ENCODE results near the gene COL20A1. TPM values are rescaled to one million over a fixed set of nuclear protein-coding genes. Genes with fewer than 3 reads are reported as not detected.
"Not testable (repeated sequence)": the region's sequence is repeated elsewhere in the genome, so short reads cannot be mapped to it uniquely, and the experiment has no call there.

The COL20A1 gene
- total RNA-seq, 1 experiment from 2014 or later, result 0.06 TPM

DNA sequence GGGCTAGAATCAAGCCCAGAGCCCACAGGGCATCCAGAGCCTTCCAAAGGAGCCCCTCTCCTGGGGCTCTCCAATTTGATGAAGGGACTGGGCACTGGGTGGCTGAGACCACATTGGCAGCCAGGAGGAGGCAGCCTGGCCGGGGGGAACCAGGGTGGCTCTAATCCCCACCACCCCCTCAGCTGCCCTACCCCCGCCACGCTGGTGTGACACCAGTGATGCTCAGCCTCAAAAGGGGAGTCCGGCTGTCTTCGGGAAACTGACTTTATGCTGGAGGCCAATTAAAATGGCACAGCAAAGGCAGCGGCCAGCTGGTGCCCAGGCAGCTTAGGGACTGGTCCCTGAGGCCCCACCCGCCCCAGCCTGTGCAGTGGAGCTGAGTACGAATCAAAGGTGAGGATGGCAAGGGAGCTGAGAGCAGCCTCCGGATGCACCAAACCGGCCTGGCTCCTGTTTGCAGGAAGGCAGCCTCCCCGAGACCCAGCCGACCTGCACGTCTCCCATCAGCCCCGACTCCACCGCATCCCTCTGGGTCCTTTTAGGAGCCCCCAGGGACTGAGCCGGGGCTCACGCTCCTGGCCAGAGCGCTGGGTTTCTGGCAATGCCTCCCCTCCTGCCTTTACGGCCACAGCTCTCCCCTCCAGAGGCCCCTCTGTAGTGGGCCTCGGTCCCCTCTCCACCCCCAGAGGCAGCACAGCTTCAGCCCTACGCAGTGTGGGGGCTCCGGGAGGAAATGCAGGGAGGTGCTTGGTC, 39.7 kb downstream of the COL20A1 start:
- no peak for DNase-seq (ENCODE audit: low read depth)

DNA sequence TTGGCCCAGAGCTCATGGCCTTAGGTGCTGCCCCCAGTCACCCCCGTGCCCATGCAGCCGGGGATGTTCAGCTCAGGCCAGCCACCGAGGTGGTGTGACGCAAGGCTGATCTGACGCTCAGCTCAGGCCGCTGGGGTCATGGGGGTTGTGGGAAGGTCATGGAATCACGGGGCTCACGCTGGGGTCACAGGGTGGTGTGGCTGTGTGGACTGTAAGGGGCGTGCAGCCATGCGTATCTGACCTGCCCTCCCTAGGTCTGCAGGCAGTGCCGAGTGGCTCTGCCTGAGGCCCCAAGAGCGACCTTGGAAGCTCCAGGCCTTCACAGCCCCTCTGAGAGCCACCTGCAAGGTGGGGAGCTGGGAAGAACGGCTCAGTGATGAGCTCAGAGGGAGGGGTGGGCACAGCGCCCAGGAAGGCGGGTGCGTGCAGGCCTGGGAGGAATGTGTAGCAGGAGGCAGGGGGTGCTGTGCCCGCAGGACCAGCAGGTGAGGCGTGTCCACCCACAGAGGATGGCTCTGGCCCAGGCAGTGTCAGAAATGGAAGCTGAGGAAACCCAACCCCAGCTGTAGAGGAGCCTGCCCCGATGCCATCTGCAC, 40.4 kb downstream of the COL20A1 start:
- DNase-seq (ENCODE audit: low read depth), result no peak

DNA sequence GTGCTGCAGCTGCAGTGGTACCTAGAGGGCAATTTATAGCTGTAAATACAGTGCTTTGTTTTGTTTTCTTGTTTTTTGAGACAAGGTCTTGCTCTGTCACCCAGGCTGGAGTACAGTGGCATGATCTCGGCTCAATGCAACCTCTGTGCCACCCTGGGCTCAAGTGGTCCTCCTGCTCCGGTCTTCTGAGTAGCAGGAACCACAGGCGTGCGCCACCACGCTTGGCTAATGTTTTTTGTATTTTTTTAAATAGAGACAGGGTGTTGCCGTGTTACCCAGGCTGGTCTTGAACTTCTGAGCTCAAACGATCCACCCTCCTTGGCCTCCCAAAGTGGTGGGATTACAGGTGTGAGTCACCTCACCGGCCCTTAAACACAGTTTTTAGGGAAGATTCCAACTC, 41.4 kb downstream of the COL20A1 start:
- no peak for DNase-seq (ENCODE audit: low read depth)

DNA sequence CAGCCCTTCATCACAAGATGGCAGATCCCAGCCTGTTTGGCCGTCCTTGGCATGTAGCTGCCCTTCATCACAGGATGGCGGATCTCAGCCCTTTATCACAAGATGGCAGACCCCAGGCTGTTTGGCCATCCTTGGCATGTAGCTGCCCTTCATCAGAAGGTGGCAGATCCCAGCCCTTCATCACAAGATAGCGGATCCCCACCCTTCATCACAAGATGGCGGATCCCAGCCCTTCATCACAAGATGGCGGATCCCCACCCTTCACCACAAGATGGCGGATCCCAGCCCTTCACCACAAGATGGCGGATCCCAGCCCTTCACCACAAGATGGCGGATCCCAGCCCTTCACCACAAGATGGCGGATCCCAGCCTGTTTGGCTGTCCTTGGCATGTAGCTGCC, 42.1 kb downstream of the COL20A1 start:
- DNase-seq (ENCODE audit: low read depth), result not testable (repeated sequence)

DNA sequence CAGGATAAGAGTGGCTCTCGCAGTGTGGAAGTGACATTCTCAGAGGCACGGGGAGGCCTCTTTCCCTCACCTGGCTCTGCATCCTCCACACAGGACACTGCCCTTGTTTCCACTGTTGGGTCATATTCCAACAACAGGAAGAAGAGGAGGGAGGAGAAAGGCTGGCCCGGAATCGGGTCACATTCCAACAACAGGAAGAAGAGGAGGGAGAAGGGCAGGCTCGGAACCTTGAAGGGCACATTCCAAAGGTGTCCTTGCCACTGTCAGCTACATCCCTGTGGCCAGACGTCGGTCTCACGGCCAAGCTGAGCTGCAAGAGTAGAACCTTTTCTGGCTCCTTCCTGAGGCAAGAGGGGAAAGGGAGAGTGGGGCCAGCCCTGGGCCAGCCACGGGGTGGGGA, 42.7 kb downstream of the COL20A1 start:
- no peak for DNase-seq (ENCODE audit: low read depth)

DNA sequence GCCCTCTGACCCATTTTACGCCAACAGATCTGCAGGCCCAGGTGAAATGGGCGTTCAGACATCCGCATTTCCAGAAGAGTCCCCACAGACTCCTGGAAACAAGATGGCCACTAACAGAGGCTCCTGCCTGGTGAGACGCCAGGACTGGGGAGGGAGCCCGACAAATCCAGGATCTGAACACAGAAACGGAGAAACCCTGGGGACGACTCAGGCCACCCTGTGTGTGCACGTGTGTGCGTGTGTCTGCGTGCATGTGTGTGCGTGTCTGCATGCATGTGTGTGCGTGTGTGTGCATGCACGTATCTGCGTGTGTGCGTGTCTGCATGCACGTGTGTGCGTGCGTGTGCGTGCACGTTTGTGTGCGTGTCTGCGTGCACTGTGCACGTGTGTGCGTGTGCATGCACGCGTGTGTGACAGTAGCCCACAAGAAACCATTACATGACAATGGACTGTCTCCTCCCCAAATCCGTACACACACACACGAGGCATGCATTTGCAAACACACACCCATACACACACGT, 43.3 kb downstream of the COL20A1 start:
- DNase-seq (ENCODE audit: low read depth), result no peak

DNA sequence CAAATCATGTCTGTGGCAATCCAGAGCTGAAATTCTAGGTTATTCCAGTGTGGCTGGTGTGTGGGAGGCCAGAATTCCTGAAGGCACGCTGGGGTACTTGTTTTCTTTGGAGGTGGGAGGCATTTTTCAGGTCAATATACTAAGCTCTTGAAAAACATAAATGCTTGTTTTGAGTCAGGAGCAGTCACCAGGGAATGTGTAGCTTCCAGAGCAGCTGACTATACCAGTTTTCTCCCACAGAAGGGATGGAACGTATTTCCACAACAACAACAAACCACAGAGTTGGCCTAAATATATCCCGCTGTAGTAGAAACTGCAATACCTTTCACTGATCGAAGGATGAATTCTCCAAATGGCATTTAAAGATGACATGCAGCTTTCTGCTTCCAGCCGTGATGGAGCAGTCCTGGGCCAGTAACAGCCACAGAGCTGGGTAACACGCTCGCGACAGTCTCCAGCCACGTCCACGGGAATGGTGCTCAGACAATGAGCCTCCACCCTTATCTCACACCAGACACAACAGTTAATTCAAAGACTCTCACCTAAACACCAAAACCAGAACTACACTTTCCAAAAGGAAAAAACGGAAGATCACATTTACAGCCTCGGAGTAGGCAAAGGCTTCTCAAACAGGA, 44.9 kb downstream of the COL20A1 start:
- DNase-seq (ENCODE audit: low read depth), result peak; percentile 15

DNA sequence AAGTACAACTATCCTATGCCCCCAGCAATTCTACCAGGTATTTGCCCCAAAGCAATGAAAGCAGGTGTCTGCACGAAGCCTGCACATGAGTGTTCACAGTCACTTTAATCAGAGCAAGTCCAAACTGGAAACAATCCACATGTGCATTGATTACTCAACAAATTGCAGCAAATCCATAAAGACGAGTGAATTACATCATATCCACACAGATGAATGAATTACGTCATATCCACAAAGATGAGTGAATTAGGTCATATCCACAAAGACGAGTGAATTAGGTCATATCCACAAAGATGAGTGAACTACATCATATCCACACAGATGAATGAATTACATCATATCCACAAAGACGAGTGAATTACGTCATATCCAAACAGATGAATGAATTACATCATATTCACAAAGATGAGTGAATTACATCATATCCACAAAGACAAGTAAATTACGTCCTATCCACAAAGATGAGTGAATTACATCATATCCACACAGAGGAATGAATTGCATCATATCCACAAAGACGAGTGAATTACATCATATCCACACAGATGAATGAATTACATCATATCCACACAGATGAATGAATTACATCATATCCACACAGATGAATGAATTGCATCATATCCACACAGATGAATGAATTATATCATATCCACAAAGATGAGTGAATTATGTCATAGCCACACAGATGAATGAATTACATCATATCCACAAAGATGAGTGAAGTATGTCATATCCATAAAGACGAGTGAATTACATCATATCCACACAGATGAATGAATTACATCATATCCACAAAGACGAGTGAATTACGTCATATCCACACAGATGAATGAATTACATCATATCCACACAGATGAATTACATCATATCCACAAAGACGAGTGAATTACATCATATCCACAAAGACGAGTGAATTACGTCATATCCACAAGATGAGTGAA, 46.4 kb downstream of the COL20A1 start:
- peak; percentile 3 for DNase-seq (ENCODE audit: low read depth)

DNA sequence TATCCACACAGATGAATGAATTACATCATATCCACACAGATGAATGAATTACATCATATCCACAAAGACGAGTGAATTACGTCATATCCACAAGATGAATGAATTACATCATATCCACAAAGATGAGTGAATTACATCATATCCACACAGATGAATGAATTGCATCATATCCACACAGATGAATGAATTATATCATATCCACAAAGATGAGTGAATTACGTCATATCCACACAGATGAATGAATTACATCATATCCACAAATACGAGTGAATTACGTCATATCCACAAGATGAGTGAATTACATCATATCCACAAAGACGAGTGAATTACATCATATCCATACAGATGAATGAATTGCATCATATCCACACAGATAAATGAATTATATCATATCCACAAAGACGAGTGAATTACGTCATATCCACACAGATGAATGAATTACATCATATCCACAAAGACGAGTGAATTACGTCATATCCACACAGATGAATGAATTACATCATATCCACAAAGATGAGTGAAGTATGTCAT, 47.2 kb downstream of the COL20A1 start:
- DNase-seq (ENCODE audit: low read depth), result not testable (repeated sequence)

DNA sequence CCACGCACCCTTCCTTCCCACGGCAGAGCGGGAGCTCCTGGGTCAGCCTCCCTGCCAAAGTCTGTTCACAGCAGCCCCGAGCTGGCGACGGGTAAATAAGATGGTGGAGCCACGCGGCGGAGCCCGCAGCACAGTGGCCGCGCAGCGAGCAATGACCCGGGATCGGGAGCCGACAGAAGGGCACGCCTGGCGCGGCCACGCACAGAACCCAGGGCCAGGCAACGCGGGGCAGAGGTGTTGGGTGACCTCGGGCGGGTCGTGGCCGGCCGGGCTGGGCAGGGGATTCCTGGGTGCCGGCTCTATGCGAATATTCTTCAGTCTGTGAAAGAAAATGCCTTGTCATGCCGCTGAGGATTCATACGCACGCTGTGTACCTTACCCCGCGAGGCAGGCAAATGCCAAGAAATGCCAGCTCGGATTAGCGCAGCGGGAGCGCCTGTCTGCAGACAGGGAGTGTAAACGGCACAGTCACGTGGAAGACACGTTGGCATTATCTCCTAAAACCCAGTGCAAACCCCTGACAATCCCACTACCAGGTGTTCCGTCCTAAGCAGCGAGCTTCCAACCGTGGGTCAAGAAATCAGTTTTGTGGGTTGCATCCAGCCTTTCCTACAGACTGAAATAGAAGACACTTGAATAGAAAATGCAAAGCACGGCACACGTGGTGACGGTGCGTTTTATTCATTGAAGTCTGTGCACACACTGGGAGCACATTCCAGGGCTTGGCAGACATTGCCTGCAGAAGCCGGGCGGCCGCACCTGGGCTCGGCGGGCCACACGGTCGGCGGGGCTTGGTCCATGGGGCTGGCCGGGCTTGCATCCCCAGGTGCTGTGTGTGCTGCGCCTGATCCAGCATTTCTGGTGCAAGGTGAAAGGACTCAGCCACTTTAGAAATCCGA, 49.8 kb downstream of the COL20A1 start:
- DNase-seq (ENCODE audit: low read depth), result no peak

DNA sequence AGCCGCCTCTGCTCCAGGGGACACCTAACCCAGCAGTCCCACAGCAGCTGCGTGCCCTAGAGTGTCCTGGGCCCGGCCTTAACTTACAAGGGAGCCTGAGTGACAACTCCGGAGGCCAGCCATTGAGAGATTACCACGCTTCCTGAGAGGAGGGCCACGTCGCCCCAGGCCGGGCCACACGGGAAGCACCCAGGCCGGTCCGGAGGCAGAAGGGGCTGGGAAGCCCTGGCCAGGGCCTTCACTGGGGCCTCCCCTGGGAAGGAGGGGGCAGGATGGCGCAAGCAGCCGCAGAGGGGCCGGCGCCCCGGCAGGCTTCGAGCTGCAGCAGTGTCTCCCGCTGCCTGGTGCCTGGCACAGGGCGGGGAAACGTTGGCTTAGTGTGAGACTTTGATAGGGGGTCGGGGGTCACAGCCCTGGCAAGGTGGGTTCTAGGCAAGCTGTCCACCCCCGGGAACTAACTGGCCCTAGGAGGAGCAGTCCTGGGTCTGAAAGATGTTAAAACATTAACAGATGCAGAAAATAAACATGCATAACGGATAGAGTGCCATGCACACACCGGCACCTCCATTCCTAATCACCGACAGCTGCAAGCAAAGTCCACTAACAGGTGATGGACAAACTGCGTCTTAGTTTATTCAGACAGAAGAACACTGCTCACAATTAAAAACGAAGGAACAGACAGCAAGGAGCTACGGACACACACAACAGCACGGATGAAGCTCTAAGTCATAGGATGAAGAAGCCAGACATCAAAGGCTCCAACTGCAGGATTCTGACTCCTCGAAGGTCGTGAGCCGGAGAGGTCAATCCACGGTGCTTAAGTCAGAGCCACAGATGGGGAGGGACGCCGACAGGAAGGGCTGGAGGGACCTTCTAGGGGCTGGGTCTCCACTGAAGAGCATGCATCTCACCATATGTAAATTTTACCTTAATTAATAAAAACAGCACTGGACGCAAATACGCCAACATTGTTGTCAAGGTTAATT, 50.8 kb downstream of the COL20A1 start:
- DNase-seq (ENCODE audit: low read depth), result no peak

DNA sequence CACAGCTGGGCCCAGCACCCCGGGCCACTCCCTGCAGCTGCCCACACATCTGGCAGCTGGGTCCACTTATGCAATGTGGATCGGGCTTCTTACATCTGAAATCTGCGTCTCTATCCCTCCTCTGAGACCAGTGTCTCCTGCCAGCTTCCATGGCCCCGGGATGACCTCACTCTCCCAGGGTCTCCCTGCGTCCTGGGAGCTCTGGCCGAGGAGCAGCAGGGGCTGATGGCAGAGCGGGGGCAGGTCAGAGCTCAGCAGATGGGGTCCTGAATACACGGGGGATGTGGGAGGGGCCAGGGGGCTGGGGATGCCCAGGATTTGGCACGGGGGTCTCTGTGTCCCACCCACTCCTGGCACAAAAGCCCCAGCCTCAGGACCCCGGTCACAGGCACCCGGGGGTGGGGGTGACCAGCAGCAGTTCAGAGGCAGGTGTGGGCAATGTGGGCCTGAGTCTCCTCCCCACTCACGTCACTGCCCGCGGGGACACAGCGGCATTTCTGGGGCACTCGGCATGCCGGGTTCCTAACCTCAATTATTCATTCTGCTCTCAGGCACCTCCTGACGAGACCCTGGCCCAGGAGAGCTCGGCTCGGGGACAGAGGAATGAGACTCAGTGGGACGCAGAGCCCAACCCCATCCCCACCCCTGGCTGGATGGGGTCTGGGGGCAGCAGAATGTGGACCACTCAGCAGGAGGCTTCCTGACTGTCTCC, 51.8 kb downstream of the COL20A1 start:
- DNase-seq (ENCODE audit: low read depth), result peak; percentile 7

DNA sequence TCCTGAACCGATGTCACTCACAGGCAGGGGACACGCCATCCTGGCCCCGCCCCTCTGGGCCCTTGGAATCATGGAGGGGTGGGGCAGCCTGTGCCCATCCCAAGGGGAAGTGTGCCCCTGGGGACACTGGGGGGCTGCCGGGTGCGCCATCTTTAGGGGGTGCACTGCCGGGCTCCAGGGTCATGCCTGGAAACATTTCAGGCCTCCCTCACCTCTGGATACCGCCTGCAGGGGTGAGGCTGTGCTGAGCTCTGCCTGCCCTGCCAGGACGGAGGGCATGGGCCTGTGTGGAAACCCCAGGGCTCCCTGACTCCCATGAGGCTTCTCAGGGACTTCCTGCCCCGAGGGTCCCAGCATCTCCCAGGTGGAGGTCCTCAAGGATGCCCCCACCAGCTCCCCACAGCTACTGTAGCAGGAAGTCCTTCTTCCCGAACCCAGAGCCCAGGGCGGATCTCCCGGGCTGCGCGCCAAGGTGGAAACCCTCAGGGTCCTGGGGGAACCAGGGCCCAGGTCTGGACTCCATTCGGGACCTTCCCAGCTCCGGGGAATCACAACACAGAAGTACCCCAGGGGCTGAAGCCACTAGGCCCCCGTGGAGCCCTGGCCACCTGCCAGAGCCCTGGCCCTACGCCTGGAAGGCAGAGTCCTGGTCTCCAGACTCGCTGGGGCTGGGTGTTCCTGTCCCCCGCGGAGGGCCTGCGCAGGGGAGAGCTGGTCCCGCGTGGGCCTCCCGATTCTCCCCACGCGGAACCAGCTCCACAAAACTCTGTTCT, 52.5 kb downstream of the COL20A1 start:
- DNase-seq (ENCODE audit: low read depth), result no peak

DNA sequence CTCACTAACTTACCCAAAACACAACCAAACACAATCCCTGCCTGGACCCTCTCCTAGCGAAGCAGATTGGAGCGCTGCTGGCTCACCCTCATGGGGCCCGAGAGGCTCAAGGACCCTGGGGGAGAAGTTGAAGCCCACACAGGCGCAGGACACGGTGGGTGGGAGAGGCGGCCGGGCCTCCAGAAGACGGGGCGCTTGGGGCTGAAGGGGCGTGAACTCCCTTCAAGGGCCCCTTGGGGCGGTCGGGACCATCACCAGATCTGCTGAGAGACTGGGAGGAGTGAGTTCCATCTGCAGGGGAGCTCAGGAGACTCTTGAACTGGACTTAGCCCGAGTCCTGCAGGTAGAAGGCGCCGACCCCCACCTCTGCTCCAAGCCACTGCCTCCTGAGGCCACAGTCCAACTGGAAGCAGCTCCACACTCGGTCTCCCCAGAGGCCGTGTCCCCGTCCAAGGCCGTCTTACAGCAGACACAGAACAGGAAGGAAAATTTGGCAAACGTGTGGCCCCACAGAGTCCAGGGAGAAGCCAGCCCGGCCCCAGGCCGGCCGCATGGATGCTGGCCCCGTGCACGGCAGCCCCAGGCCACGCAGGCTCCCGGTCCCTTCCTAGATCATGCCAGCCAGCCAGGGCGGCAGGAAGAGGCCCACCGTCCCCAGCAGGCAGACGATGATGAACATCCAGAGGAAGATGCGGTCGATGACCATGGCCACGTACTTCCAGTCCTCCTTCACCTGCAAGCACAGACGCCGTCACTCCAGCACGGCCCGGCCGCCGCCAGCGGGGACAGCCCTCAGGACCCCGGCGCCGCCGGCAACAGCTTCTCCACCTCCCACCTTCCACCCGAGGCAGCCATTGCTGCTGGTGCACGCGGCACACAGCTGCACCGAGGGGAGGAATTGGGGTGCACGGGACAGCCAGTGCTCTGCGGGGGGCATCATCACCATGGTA, 53.4 kb downstream of the COL20A1 start:
- no peak for DNase-seq (ENCODE audit: low read depth)

DNA sequence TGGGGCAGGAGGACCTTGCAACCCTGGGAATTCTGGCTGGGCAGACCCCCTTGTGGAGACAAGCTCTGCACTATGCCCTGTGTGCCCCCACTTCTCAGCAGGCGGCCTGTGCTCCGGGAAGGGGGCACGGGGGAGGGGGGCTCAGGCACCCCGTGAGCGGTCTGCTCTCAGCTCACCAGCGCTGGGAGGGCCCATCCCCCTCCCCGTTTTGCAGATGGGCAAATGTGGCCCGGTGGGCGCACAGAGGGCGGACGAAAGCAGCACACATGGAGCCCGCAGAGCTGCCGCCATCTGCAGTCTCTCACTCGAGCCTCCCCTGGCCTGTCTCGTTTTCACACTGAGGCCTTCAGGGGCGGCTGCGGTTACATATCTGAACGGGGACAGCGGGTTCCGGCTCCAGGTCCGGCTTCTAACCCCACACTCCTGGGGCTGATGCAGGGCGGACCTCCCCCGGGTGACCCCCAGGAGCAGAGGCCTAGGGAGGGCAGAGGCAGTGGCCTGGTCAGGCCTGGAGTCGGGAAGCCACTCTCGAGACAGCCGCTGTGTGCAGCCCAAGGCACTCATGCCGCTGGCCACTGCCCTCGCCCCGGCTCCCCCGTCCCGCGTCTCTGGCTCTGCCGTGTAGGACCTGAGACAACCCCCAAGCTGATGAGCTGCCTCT, 54.2 kb downstream of the COL20A1 start:
- DNase-seq (ENCODE audit: low read depth), result no peak

Data from LHCN-M2 (cell line).